SK-N-SH (cell line): ENCODE results near the gene SELPLG. TPM values are rescaled to one million over a fixed set of nuclear protein-coding genes. Genes with fewer than 3 reads are reported as not detected.

Experiments
- CTCF ChIA-PET: fragments of 300-600, 350-600 bp; formaldehyde crosslinking; extraction: SDS; loops from one replicate; lab custom pipeline; 2021; lab: Yijun Ruan, JAX
- POLR2A ChIA-PET: fragments of 350-600 bp; sonication (Branson Sonifier 250); formaldehyde crosslinking; extraction: SDS; loops from one replicate; lab custom pipeline; 2020; ENCODE audit warnings: antibody characterized with exemption, inconsistent platforms; lab: Yijun Ruan, JAX
- DNase-seq: peaks from one replicate; pipeline ENCODE4 v3.0.0; 2012
- H2AFZ ChIP-seq: fragments of 200-600 bp; sonication (generic); 2 replicates; pipeline ENCODE4 v1.8.1; 2016; ENCODE audit warnings: antibody characterized with exemption, mild to moderate bottlenecking, low read depth
- H3F3A ChIP-seq: fragments of 200-600 bp; sonication (generic); replicated peaks from 2 replicates; pipeline ENCODE3; 2016; ENCODE audit warnings: antibody characterized with exemption, mild to moderate bottlenecking; ENCODE audit not compliant: insufficient read depth
- H3K27ac ChIP-seq, 2 experiments: fragments of 200-500 bp in 1 of 2; fragments of 200-600 bp in 1 of 2; sonication (Bioruptor generic) in 1 of 2; sonication (generic), shearing (Covaris generic) in 1 of 2; 2 replicates each; pipeline versions ENCODE4 v1.5.1 to v1.6.1; 2014 to 2016; ENCODE audit warnings: low read depth in 2 of 2, inconsistent platforms in 1 of 2, low read length in 1 of 2, mild to moderate bottlenecking in 1 of 2, mixed read lengths in 1 of 2
- H3K27me3 ChIP-seq: fragments of 200-600 bp; sonication (generic), shearing (Covaris generic); 2 replicates; pipeline ENCODE4 v1.6.1; 2016; ENCODE audit warnings: mixed run types; ENCODE audit not compliant: insufficient read depth
- H3K36me3 ChIP-seq, 2 experiments: fragments of 200-500 bp in 1 of 2; fragments of 200-600 bp in 1 of 2; sonication (Bioruptor generic) in 1 of 2; sonication (generic) in 1 of 2; replicated peaks in 1 of 2; 2 replicates each; pipeline versions ENCODE3 to v1.5.1; 2014 to 2016; ENCODE audit warnings: low read length in 1 of 2, mild to moderate bottlenecking in 1 of 2; ENCODE audit not compliant: insufficient read depth in 2 of 2, control insufficient read depth in 1 of 2
- H3K4me1 ChIP-seq, 2 experiments: fragments of 200-500 bp in 1 of 2; fragments of 200-600 bp in 1 of 2; sonication (Bioruptor generic) in 1 of 2; sonication (generic), shearing (Covaris generic) in 1 of 2; 2 replicates each; pipeline versions ENCODE4 v1.5.1 to v1.6.1; 2014 to 2016; ENCODE audit warnings: low read depth in 1 of 2, low read length in 1 of 2, mixed run types in 1 of 2; ENCODE audit not compliant: insufficient read depth in 2 of 2, control insufficient read depth in 1 of 2
- H3K4me2 ChIP-seq: fragments of 200-600 bp; sonication (generic), shearing (Covaris generic); 2 replicates; pipeline ENCODE4 v1.6.1; 2017; ENCODE audit warnings: mixed run types
- H3K4me3 ChIP-seq, 2 experiments: fragments of 200-500 bp in 1 of 2; fragments of 200-600 bp in 1 of 2; sonication (Bioruptor generic) in 1 of 2; sonication (generic), shearing (Covaris generic) in 1 of 2; 2 replicates each; pipeline versions ENCODE4 v1.5.1 to v1.8.1; 2014 to 2016; ENCODE audit warnings: low read depth in 2 of 2, inconsistent platforms in 1 of 2, low read length in 1 of 2, mild to moderate bottlenecking in 1 of 2, mixed read lengths in 1 of 2, moderate library complexity in 1 of 2
- H3K79me2 ChIP-seq: fragments of 200-600 bp; sonication (generic); 2 replicates; pipeline ENCODE4 v1.8.1; 2017; ENCODE audit warnings: mild to moderate bottlenecking; ENCODE audit not compliant: insufficient read depth
- H3K9ac ChIP-seq: fragments of 200-600 bp; sonication (generic); 2 replicates; pipeline ENCODE4 v1.6.1; 2017; ENCODE audit warnings: mixed run types
- H3K9me2 ChIP-seq: fragments of 200-600 bp; sonication (generic); 2 replicates; pipeline ENCODE4 v1.6.1; 2017; ENCODE audit warnings: mixed run types
- H3K9me3 ChIP-seq: fragments of 200-600 bp; sonication (generic); 2 replicates; pipeline ENCODE4 v1.6.1; 2017; ENCODE audit warnings: mixed run types, mild to moderate bottlenecking, moderate library complexity
- H4K20me1 ChIP-seq: fragments of 200-600 bp; sonication (generic); 2 replicates; pipeline ENCODE4 v1.6.1; 2017; ENCODE audit warnings: mild to moderate bottlenecking, mixed run types; ENCODE audit not compliant: insufficient read depth
- ELF1 ChIP-seq: IDR thresholded peaks from 2 replicates; pipeline ENCODE4 v1.4.0; 2012
- EZH2phosphoT487 ChIP-seq: fragments of 200-600 bp; sonication (generic); IDR thresholded peaks from 2 replicates; pipeline ENCODE4 v1.6.1; 2017; ENCODE audit warnings: low read depth, mixed run types, mild to moderate bottlenecking, antibody characterized with exemption, moderate library complexity, borderline replicate concordance
- FOXM1 ChIP-seq: IDR thresholded peaks from 2 replicates; pipeline ENCODE4 v1.4.0; 2012; ENCODE audit warnings: low read depth, mild to moderate bottlenecking
- GABPA ChIP-seq: IDR thresholded peaks from 2 replicates; pipeline ENCODE4 v1.4.0; 2012; ENCODE audit warnings: low read depth, mild to moderate bottlenecking
- GATA2 ChIP-seq: sonication (generic); formaldehyde crosslinking; IDR thresholded peaks from 2 replicates; pipeline ENCODE4 v1.5.0; 2020; ENCODE audit warnings: mild to moderate bottlenecking, missing genetic modification reagents
- IRF3 ChIP-seq: fragments of 150-350 bp; IDR thresholded peaks from 2 replicates; pipeline ENCODE4 v1.6.1; 2016; ENCODE audit warnings: mild to moderate bottlenecking, low read depth, low read length
- MEF2A ChIP-seq: IDR thresholded peaks from 2 replicates; pipeline ENCODE4 v1.4.0; 2012; ENCODE audit warnings: low read depth, borderline replicate concordance
- NFIC ChIP-seq: IDR thresholded peaks from 2 replicates; pipeline ENCODE4 v1.4.0; 2012; ENCODE audit warnings: borderline replicate concordance
- PBX3 ChIP-seq: IDR thresholded peaks from 2 replicates; pipeline ENCODE4; 2012
- POLR2AphosphoS5 ChIP-seq: IDR thresholded peaks from 2 replicates; pipeline ENCODE4 v1.6.1; 2012; ENCODE audit warnings: low read depth, low read length
- RCOR1 ChIP-seq: fragments of 150-350 bp; IDR thresholded peaks from 2 replicates; pipeline ENCODE4 v1.6.1; 2017; ENCODE audit warnings: antibody characterized with exemption, low read length
- RFX5 ChIP-seq: IDR thresholded peaks from 2 replicates; pipeline ENCODE4 v1.6.1; 2012; ENCODE audit warnings: mild to moderate bottlenecking, improper control_type of control experiment, low read length
- SIN3A ChIP-seq: IDR thresholded peaks from 2 replicates; pipeline ENCODE4 v1.6.1; 2012; ENCODE audit warnings: low read depth, mild to moderate bottlenecking, low read length, moderate library complexity, borderline replicate concordance
- TEAD4 ChIP-seq: IDR thresholded peaks from 2 replicates; pipeline ENCODE4 v1.4.0; 2012; ENCODE audit warnings: mild to moderate bottlenecking, borderline replicate concordance; ENCODE audit not compliant: insufficient read depth
- USF1 ChIP-seq: IDR thresholded peaks from 2 replicates; pipeline ENCODE4 v1.4.0; 2012; ENCODE audit warnings: low read depth, borderline replicate concordance
- USF2 ChIP-seq: fragments of 150-350 bp; IDR thresholded peaks from 2 replicates; pipeline ENCODE4 v1.6.1; 2017; ENCODE audit warnings: antibody characterized with exemption, low read length, low read depth, borderline replicate concordance
- YY1 ChIP-seq: IDR thresholded peaks from 2 replicates; pipeline ENCODE4 v1.4.0; 2012; ENCODE audit warnings: low read depth, mild to moderate bottlenecking
- WGBS: methylation state at CpG from one replicate; pipeline ENCODE4 v1.1.6; 2017; ENCODE audit warnings: low lambda C conversion rate; 5-methylcytosine and 5-hydroxymethylcytosine counted together
- polyA plus RNA-seq, 3 experiments: library from polyadenylated mRNA; depleted of rRNA; stranded (reverse); fragments of >200 nt; gene quantifications; 2 replicates each; pipeline ENCODE4 v1.2.3, GENCODE V29; 2012

SELPLG gene
- polyA plus RNA-seq, 1 of the 3 experiments (the other 2 are of a cell fraction), result 2.8 TPM

- DNase-seq, result no peak
- H3K9me2 ChIP-seq, result no peaks in the 10 kb centered on the region
- H2AFZ ChIP-seq, result no peak overlapping the region
- H3F3A ChIP-seq, result peaks cover 4% of the 10 kb centered on the region
- no peak overlapping the region for H3K9ac ChIP-seq
- TF ChIP-seq GATA2 (CRISPR knock-in tag), result no peak
- TF ChIP-seq RCOR1, result no peak
- no peak for TF ChIP-seq FOXM1
- no peak for TF ChIP-seq IRF3
- no peak for TF ChIP-seq SIN3A
- TF ChIP-seq YY1, result no peak
- no peak for TF ChIP-seq TEAD4
- no peak for TF ChIP-seq USF1
- TF ChIP-seq ELF1, result no peak
- TF ChIP-seq MEF2A, result no peak
- TF ChIP-seq EZH2phosphoT487, result no peak
- TF ChIP-seq RFX5, result no peak
- TF ChIP-seq PBX3, result no peak
- TF ChIP-seq NFIC, result no peak
- no peak for TF ChIP-seq GABPA
- no peak for TF ChIP-seq POLR2AphosphoS5
- no peak for TF ChIP-seq USF2
- TF ChIP-seq, all 33 proteins: peak for 0
- Histone ChIP-seq H3K27me3 (no peaks in the 10 kb centered on the region), H3K27ac (no peak overlapping the region), H4K20me1 (no peaks in the 10 kb centered on the region), H3K4me2 (no peak overlapping the region), H3K9me3 (no peaks in the 10 kb centered on the region), H3K36me3 (no peaks in the 10 kb centered on the region), H3K4me3 (no peak overlapping the region), H3K79me2 (no peaks in the 10 kb centered on the region), H3K4me1 (peaks cover 3 to 8% of the 10 kb centered on the region in 2 experiments; a peak in 3 of 4 replicates)
- ChIA-PET CTCF (interaction anchor here (19.2 kb wide), 1 partner anchor 57 kb away, joined by 503 read pairs; the partner anchor contains the start of genes ISCU and SART3), POLR2A (no interaction called here)
- 83% methylated on average over 1 of the region's 8 CpGs for WGBS
Observed at GRCh38 chr12:108623577-108623976, 10.1 kb downstream of the SELPLG start.
